Neural crest cell (in vitro differentiated cells): Measurements from ENCODE around the gene ICAM4. TPM values are rescaled to one million over a fixed set of nuclear protein-coding genes. Genes with fewer than 3 reads are reported as not detected.

Source experiments
- DNase-seq: peaks from one replicate; pipeline ENCODE4 v3.0.0; 2021; ENCODE audit warnings: low read depth, mixed read lengths, low spot score
- H3K27ac Mint-ChIP-seq: one replicate; pipeline ENCODE4 v1.8.0; 2021; ENCODE audit warnings: mild to moderate bottlenecking, mixed read lengths; ENCODE audit not compliant: unreplicated experiment
- H3K27me3 Mint-ChIP-seq: 2 replicates; pipeline ENCODE4 v1.8.0; 2021; ENCODE audit warnings: low read depth, mild to moderate bottlenecking, mixed read lengths
- H3K36me3 Mint-ChIP-seq: 2 replicates; pipeline ENCODE4 v1.8.0; 2021; ENCODE audit warnings: low read depth, mild to moderate bottlenecking, mixed read lengths
- H3K4me1 Mint-ChIP-seq: 2 replicates; pipeline ENCODE4 v1.8.0; 2021; ENCODE audit warnings: mixed read lengths
- H3K4me3 Mint-ChIP-seq: one replicate; pipeline ENCODE4 v1.8.0; 2021; ENCODE audit warnings: mild to moderate bottlenecking, mixed read lengths
- H3K9me3 Mint-ChIP-seq: 2 replicates; pipeline ENCODE4 v1.8.0; 2021; ENCODE audit warnings: mixed read lengths
- CTCF ChIP-seq: fragments of 200-600 bp; sonication (generic); conservative IDR thresholded peaks from 2 replicates; pipeline ENCODE4 v1.5.0; 2021; ENCODE audit warnings: antibody characterized with exemption, mild to moderate bottlenecking
- total RNA-seq: library from RNA; stranded (reverse); gene quantifications from 2 replicates; pipeline ENCODE4 v1.2.1, GENCODE V29; 2021

ICAM4 gene
- total RNA-seq, 1 donor from 2014 or later: not detected

GRCh38 chr19:10317045-10317856 lies 30.5 kb downstream of the ICAM4 start:
- Mint-ChIP-seq H3K27ac (no peak overlapping the region), H3K4me1 (peaks cover 19% of the 10 kb centered on the region), H3K4me3 (peak overlapping the region; percentile 65), H3K36me3 (peaks cover 5% of the 10 kb centered on the region), H3K27me3 (no peaks in the 10 kb centered on the region), H3K9me3 (no peaks in the 10 kb centered on the region)
- no peak for TF ChIP-seq CTCF
- DNase-seq: no peak

GRCh38 chr19:10317857-10318462 lies 31.2 kb downstream of the ICAM4 start:
- no peaks in the 10 kb centered on the region for H3K9me3 Mint-ChIP-seq
- no peak overlapping the region for H3K4me3 Mint-ChIP-seq
- peaks cover 5% of the 10 kb centered on the region for H3K36me3 Mint-ChIP-seq
- no peak for DNase-seq
- H3K27me3 Mint-ChIP-seq: no peaks in the 10 kb centered on the region
- no peak for TF ChIP-seq CTCF
- peaks cover 19% of the 10 kb centered on the region for H3K4me1 Mint-ChIP-seq
- H3K27ac Mint-ChIP-seq: no peak overlapping the region

GRCh38 chr19:10318807-10319682 lies 32.3 kb downstream of the ICAM4 start:
- no peak for TF ChIP-seq CTCF
- Mint-ChIP-seq H3K36me3 (peaks cover 5% of the 10 kb centered on the region), H3K4me3 (no peak overlapping the region), H3K27me3 (no peaks in the 10 kb centered on the region), H3K4me1 (peaks cover 19% of the 10 kb centered on the region), H3K9me3 (no peaks in the 10 kb centered on the region), H3K27ac (no peak overlapping the region)
- DNase-seq: no peak

- no peak for DNase-seq
- no peak overlapping the region for H3K4me3 Mint-ChIP-seq
- peaks cover 3% of the 10 kb centered on the region for H3K4me1 Mint-ChIP-seq
- no peak overlapping the region for H3K27ac Mint-ChIP-seq
- TF ChIP-seq CTCF: no peak
- H3K9me3 Mint-ChIP-seq: no peaks in the 10 kb centered on the region
- peaks cover 5% of the 10 kb centered on the region for H3K36me3 Mint-ChIP-seq
- no peaks in the 10 kb centered on the region for H3K27me3 Mint-ChIP-seq
Observed at GRCh38 chr19:10320602-10321416, 34.1 kb downstream of the ICAM4 start.

GRCh38 chr19:10321417-10321797 lies 34.7 kb downstream of the ICAM4 start:
- peaks cover 5% of the 10 kb centered on the region for H3K36me3 Mint-ChIP-seq
- H3K4me3 Mint-ChIP-seq: no peak overlapping the region
- no peak for TF ChIP-seq CTCF
- H3K4me1 Mint-ChIP-seq: no peaks in the 10 kb centered on the region
- H3K27ac Mint-ChIP-seq: no peak overlapping the region
- DNase-seq: no peak
- H3K27me3 Mint-ChIP-seq: no peaks in the 10 kb centered on the region
- no peaks in the 10 kb centered on the region for H3K9me3 Mint-ChIP-seq
